K562 (cell line): ENCODE results near the gene NDUFAB1. TPM values are rescaled to one million over a fixed set of nuclear protein-coding genes. Genes with fewer than 3 reads are reported as not detected.

Experiments
- ATAC-seq: fragments of 200-7000 bp; cut with Tn5 transposase; 3 replicates; pipeline ENCODE4 v1.9.1; 2020; ENCODE audit warnings: moderate library complexity
- BruUV-seq: library from RNA; stranded (reverse); fragments of 400-500 nt; replicated peaks from 2 replicates; lab custom pipeline; 2021; lab: Mats Ljungman, UMichigan
- CTCF ChIA-PET: fragments of 300-600 bp; formaldehyde crosslinking; extraction: SDS; loops from one replicate; lab custom pipeline; 2021; ENCODE audit warnings: low intra/inter-chr PET ratio; lab: Yijun Ruan, JAX
- POLR2A ChIA-PET: fragments of 300-600, 350-650 bp; sonication (Branson Sonifier 250); formaldehyde crosslinking; extraction: SDS; loops from one replicate; lab custom pipeline; 2021; ENCODE audit warnings: antibody characterized with exemption, inconsistent platforms; lab: Yijun Ruan, JAX
- DNase-seq, 4 experiments: peaks; one replicate each; pipeline versions ENCODE4 v3.0.0 to v3.0.0-alpha.2; 2011 to 2018; ENCODE audit warnings: low spot score in 3 of 4, mixed read lengths in 3 of 4; ENCODE audit errors: extremely low read depth in 1 of 4
- FAIRE-seq: peaks from 2 replicates; lab custom pipeline; 2011; peaks lifted over from hg19 to GRCh38; lab: Jason Lieb, UNC
- H2AFZ ChIP-seq: 2 replicates; pipeline ENCODE4 v1.6.0; 2011; ENCODE audit warnings: low read depth, low read length, control low read depth, inconsistent platforms
- H3K27ac ChIP-seq: fragments of 200-600 bp; 3 replicates; pipeline ENCODE4 v1.8.0; 2011; ENCODE audit warnings: low read depth, mild to moderate bottlenecking, control low read depth, inconsistent platforms, low read length, moderate library complexity, mixed read lengths; ENCODE audit errors: extremely low read depth
- H3K27me3 ChIP-seq, 2 experiments: fragments of 300-600 bp in 1 of 2; 2 replicates in 1 of 2; 3 replicates in 1 of 2; pipeline versions ENCODE4 v1.6.0 to v1.8.0; 2011; ENCODE audit warnings: inconsistent platforms in 2 of 2, low read length in 2 of 2, mild to moderate bottlenecking in 1 of 2, mixed read lengths in 1 of 2, moderate library complexity in 1 of 2; ENCODE audit not compliant: control insufficient read depth in 2 of 2, insufficient read depth in 2 of 2
- H3K36me3 ChIP-seq: fragments of 300-600 bp; 3 replicates; pipeline ENCODE4 v1.8.0; 2011; ENCODE audit warnings: mild to moderate bottlenecking, low read length, inconsistent platforms; ENCODE audit not compliant: control insufficient read depth, insufficient read depth
- H3K4me1 ChIP-seq, 2 experiments: fragments of 200-600 bp in 1 of 2; replicated peaks in 1 of 2; 2 replicates in 1 of 2; 3 replicates in 1 of 2; pipeline versions ENCODE4 v1.5.1 to v1.8.0; 2011; ENCODE audit warnings: inconsistent platforms in 2 of 2, low read length in 2 of 2, mild to moderate bottlenecking in 1 of 2, mixed read lengths in 1 of 2, moderate library complexity in 1 of 2; ENCODE audit not compliant: control insufficient read depth in 2 of 2, insufficient read depth in 2 of 2
- H3K4me2 ChIP-seq: 2 replicates; pipeline ENCODE4 v1.6.1; 2011; ENCODE audit warnings: low read length, control low read depth, inconsistent platforms, mixed read lengths; ENCODE audit not compliant: insufficient read depth
- H3K4me3 ChIP-seq: fragments of 200-600 bp; sonication (generic), shearing (Covaris generic); 2 replicates; pipeline ENCODE4 v1.5.1; 2016; ENCODE audit warnings: control low read depth, inconsistent platforms
- H3K79me2 ChIP-seq: fragments of 200-600 bp; 3 replicates; pipeline ENCODE4 v1.8.0; 2011; ENCODE audit warnings: low read length, inconsistent platforms; ENCODE audit not compliant: control insufficient read depth, insufficient read depth
- H3K9ac ChIP-seq, 2 experiments: 2 replicates each; pipeline versions ENCODE4 v1.6.0 to v1.6.1; 2011; ENCODE audit warnings: low read depth in 2 of 2, low read length in 2 of 2, control low read depth in 1 of 2, inconsistent platforms in 1 of 2, mild to moderate bottlenecking in 1 of 2, mixed read lengths in 1 of 2; ENCODE audit not compliant: insufficient read depth in 1 of 2
- H3K9me1 ChIP-seq: one replicate; pipeline ENCODE4 v1.6.0; 2011; ENCODE audit warnings: inconsistent platforms, mild to moderate bottlenecking, low read length, moderate library complexity; ENCODE audit not compliant: control insufficient read depth, insufficient read depth
- H3K9me3 ChIP-seq: replicated peaks from 2 replicates; pipeline ENCODE4 v1.5.1; 2011; ENCODE audit warnings: low read depth, low read length, inconsistent platforms; ENCODE audit not compliant: control insufficient read depth, insufficient read depth
- H4K20me1 ChIP-seq: replicated peaks from 2 replicates; pipeline ENCODE4 v1.6.1; 2011; ENCODE audit warnings: low read length, inconsistent platforms, mixed read lengths; ENCODE audit not compliant: control insufficient read depth, insufficient read depth
- ARID2 ChIP-seq: fragments of 450-650 bp; IDR thresholded peaks from 2 replicates; pipeline ENCODE4 v1.6.1; 2017; ENCODE audit warnings: antibody characterized with exemption, mild to moderate bottlenecking
- KLF1 ChIP-seq: fragments of 450-650 bp; IDR thresholded peaks from 2 replicates; pipeline ENCODE4 v1.6.1; 2016; ENCODE audit warnings: missing genetic modification characterization, missing compliant biosample characterization
- SIN3A ChIP-seq, 2 experiments: fragments of 150-350 bp in 1 of 2; IDR thresholded peaks; 2 replicates each; pipeline ENCODE4 v1.6.1; 2011 to 2016; ENCODE audit warnings: borderline replicate concordance in 2 of 2, low read depth in 2 of 2, low read length in 2 of 2, mild to moderate bottlenecking in 2 of 2, moderate library complexity in 2 of 2; ENCODE audit not compliant: control insufficient read depth in 1 of 2
- TCFL5 ChIP-seq: fragments of 250-450 bp; sonication (Bioruptor Pico); conservative IDR thresholded peaks from 2 replicates; pipeline ENCODE4 v1.6.1; 2021; ENCODE audit warnings: mild to moderate bottlenecking, moderate library complexity, matching md5 sums
- ZNF12 ChIP-seq: sonication (generic); formaldehyde crosslinking; IDR thresholded peaks from 2 replicates; pipeline ENCODE4 v1.4.0; 2020; ENCODE audit warnings: mild to moderate bottlenecking, missing genetic modification reagents
- ZNF263 ChIP-seq: sonication (generic); formaldehyde crosslinking; IDR thresholded peaks from 2 replicates; pipeline ENCODE4 v1.8.0; 2022; ENCODE audit warnings: mild to moderate bottlenecking, missing genetic modification reagents, borderline replicate concordance
- WGBS: fragments of 100-300 bp; shearing (Covaris generic); methylation state at CpG from one replicate; pipeline ENCODE4 v1.1.6; 2016; ENCODE audit warnings: low coverage, mixed read lengths; ENCODE audit not compliant: insufficient coverage; ENCODE audit errors: missing lambda C conversion rate; 5-methylcytosine and 5-hydroxymethylcytosine counted together
- in situ Hi-C: fragments of 300-500 bp; cut with MboI; formaldehyde crosslinking; loops from 4 replicates; pipeline ENCODE4 v1.15.0; 2018; ENCODE audit warnings: inconsistent platforms, mixed read lengths
- intact Hi-C: fragments of 100-400 bp; cut with micrococcal nuclease; formaldehyde crosslinking; loops from 2 replicates; pipeline ENCODE4 v1.14.2; 2022
- polyA plus RNA-seq, 8 experiments: library from polyadenylated mRNA; depleted of rRNA in 4 of 8; stranded (reverse) in 5 of 8; unstranded in 3 of 8; fragments of >200 nt; fragmentation: Nextera tagmentation in 2 of 8; fragmentation: Illumina TruSeq in 1 of 8; extraction: Ambion mirVana in 2 of 8; extraction: Trizol in 1 of 8; gene quantifications; 2 replicates each; pipeline versions ENCODE4 v1.2.1 to v1.2.3, GENCODE V29; 2011 to 2014; ENCODE audit warnings: inconsistent platforms in 1 of 8, missing spikeins in 1 of 8
- total RNA-seq, 7 experiments: library from RNA; depleted of rRNA in 6 of 7; stranded (reverse); fragments of >200 nt in 6 of 7; fragmentation: Illumina TruSeq in 2 of 7; extraction: Trizol in 2 of 7; gene quantifications; 2 replicates each; pipeline versions ENCODE4 v1.2.1 to v1.2.3, GENCODE V29; 2011 to 2021; ENCODE audit warnings: low replicate concordance in 1 of 7
- TF ChIP-seq, protein P1 (sequence below): fragments of 450-650 bp; IDR thresholded peaks from 2 replicates; pipeline ENCODE4 v1.6.1; 2017; ENCODE audit warnings: mild to moderate bottlenecking, moderate library complexity

Gene NDUFAB1
- total and polyA plus RNA-seq, 9 of the 15 experiments (the other 6 are each of a cell fraction or from before 2014, with no cell fraction given), result 123 to 481 (median 238) TPM

DNA sequence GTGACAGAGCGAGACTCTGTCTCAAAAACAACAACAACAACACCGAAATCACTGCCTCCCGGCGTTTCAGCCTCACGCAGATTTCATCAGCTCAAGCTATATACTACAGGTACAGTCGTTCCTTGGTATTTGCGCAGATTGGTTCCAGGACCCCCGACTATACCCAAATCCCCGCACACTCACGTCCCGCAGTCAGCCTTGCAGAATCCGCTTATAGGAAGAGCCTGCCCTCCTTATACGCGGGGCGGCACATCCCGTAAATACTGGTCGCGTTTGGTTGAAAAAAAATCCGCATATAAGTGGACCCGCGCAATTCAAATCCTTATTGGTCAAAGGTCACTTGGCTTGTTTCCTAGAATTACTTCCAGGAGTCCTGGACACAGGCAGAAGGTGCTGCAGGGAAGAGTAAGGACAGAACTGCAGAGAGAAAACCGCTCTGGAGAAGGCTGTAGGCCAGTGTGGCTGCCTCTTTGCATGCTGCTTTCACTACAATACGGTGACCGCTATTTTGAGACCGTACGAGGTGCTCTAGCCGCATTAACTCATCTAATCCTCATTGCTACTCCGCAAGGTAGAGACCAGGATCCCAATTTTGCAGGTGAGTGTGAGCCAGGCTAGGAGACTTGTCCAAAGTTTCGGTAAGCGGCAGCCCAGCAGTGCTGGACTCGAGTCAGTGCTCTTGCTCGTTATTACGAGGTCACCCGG, 718 bp downstream of the NDUFAB1 start:
- Histone ChIP-seq H3K79me2 (peaks cover 56% of the 10 kb centered on the region), H3K4me2 (peak overlapping the region; percentile 99), H3K4me1 (peaks cover 12 to 18% of the 10 kb centered on the region in 2 experiments; a peak in 4 of 5 replicates), H3K4me3 (peak overlapping the region; percentile 80), H3K27ac (peak overlapping the region; percentile 86), H3K9me1 (no peaks in the 10 kb centered on the region), H3K36me3 (peaks cover 42% of the 10 kb centered on the region), H3K9ac (peak overlapping the region; percentile 95 to 99), H4K20me1 (no peaks in the 10 kb centered on the region; the same call in 1 of the 2 replicates), H3K9me3 (no peaks in the 10 kb centered on the region), H2AFZ (peak overlapping the region; percentile 96), H3K27me3 (no peaks in the 10 kb centered on the region)
- TF ChIP-seq ARID2 (no peak), ZNF12 (CRISPR knock-in tag) (0 out of 2 replicates have a peak, but pooled peaks have one; percentile 38), KLF1 (tag) (no peak), ZNF263 (CRISPR knock-in tag) (0 out of 2 replicates have a peak, but pooled peaks have one; percentile 14), TCFL5 (CRISPR knock-in tag) (no peak), SIN3A (IDR thresholded peaks at IDR 0.05; ENCODE audit: borderline replicate concordance in 2 of 2, control insufficient read depth in 1 of 2, low read depth in 2 of 2, low read length in 2 of 2) (0 out of 4 replicates have a peak, but pooled peaks of 1 of the 2 experiments have one; percentile 9)
- TF ChIP-seq, protein P1, sequence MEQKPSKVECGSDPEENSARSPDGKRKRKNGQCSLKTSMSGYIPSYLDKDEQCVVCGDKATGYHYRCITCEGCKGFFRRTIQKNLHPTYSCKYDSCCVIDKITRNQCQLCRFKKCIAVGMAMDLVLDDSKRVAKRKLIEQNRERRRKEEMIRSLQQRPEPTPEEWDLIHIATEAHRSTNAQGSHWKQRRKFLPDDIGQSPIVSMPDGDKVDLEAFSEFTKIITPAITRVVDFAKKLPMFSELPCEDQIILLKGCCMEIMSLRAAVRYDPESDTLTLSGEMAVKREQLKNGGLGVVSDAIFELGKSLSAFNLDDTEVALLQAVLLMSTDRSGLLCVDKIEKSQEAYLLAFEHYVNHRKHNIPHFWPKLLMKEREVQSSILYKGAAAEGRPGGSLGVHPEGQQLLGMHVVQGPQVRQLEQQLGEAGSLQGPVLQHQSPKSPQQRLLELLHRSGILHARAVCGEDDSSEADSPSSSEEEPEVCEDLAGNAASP, result no peak
- intact Hi-C loops (no loop called here), in situ Hi-C loops (no loop called here)
- DNase-seq, result peak in 1 of 4 experiments; percentile 16
- ChIA-PET CTCF (interaction anchor here (1.3 kb wide), 1 partner anchor 38 kb away, joined by 4 read pairs; the partner anchor contains the start of genes EARS2 and UBFD1), POLR2A (no interaction called here)
- FAIRE-seq, result peak; percentile 61
- TSS peak; percentile 62 for BruUV-seq
- ATAC-seq, result peak; percentile 11
- WGBS, result 3% methylated on average over 34 of the region's 34 CpGs
